GM21737 (cell line): ENCODE results near the gene CAP2.

ENCODE experiments used
- ATAC-seq: cut with Tn5 transposase; IDR thresholded peaks from one replicate; pipeline ENCODE4 v1.9.1; 2021; ENCODE audit warnings: mild to moderate bottlenecking, moderate library complexity; ENCODE audit not compliant: unreplicated experiment

The CAP2 gene

DNA sequence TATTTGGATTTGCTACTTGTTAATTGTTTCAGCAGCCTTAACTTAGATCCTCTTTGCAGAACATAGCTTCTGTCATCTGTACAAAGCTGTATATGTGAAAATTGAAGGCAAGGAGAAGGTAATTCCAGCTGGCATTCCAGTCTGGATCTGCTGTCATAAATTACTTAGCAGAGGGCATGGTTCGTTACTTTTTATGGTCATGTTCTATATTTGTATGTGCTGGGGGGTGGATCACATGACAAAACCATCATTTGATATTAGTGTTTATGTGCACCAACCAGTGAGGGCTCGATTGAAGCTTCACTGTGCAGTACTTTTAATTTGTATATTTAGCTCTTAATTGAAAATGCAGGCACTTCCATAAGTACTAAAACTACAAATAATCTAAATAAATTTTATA, 80.2 kb downstream of the CAP2 start:
- ATAC-seq, result no peak

- no peak for ATAC-seq
Measured at GRCh38 chr6:17474289-17474688, 80.9 kb downstream of the CAP2 start.

GRCh38 chr6:17475606-17476244, 82.3 kb downstream of the CAP2 start:
- ATAC-seq, result no peak

DNA sequence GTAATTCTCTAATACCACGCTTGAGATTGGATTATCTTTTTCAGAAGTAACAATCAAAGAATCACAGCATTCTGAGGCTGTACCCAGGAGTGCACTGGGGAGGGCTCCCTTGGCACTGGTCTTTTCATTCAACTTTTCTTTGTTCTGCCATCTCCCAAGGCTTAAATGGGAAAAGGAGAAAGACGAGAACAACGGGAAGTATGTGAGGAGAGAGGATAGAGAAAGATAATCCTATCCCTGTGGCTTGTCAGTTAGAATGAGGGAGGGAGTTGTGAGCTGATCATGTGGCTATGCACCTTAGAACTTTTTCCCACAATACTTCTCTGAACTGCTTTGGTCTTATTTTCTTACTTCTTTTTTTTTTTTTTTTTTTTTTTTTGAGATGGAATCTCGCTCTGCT, 83.1 kb downstream of the CAP2 start:
- ATAC-seq, result no peak

- ATAC-seq, result no peak
Measured at GRCh38 chr6:17477356-17477755, 84.0 kb downstream of the CAP2 start.

DNA sequence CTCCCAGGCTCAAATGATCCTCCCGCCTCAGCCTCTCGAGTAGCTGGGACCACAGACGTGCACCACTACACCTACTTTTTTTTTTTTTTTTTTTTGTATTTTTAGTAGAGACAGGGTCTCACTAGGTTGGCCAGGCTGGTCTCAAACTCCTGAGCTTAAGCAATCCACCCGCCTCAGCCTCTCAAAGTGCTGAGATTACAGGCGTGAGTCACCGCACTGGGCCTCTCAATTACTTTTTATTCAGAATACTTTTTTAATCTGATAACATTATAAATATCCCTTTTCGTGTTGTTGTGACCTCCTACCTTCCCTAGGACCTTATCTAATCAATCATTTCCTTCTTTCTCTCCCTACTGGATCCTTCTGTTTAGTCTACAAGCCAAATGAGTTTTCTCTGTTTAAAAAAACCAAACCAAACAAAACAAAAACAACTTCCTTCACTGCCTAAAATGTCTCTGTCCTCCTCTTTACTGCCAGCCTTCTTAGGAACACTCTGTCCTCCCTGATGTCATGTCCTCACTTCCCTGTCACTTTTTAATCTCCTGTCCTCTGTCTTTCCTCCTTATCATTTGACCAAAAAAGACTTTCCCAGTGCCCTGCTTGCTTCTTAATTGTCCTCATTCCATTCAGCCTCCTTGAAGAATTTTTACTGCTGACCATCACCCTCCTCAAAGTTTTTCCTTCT, 85.0 kb downstream of the CAP2 start:
- no peak for ATAC-seq

DNA sequence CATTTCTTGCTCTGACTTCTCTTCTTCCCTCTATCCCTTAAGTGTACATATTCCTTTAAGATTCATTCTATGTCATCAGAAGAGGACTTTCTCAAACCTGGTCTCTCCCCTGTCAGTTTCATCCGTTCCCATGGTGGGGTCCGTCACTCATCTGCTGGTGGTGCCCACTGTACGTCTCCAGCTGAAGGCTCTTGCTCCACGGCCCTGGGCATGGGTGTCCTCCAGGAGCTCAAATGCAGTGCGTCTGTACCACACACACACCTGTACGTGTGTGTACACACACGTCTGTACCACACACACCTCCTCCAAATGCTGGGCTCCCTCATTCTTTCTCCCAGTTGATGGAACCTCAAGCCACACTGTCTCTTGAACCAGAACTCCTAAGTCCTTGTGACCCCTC, 85.6 kb downstream of the CAP2 start:
- ATAC-seq, result no peak

GRCh38 chr6:17480476-17480875, 87.1 kb downstream of the CAP2 start:
- no peak for ATAC-seq

DNA sequence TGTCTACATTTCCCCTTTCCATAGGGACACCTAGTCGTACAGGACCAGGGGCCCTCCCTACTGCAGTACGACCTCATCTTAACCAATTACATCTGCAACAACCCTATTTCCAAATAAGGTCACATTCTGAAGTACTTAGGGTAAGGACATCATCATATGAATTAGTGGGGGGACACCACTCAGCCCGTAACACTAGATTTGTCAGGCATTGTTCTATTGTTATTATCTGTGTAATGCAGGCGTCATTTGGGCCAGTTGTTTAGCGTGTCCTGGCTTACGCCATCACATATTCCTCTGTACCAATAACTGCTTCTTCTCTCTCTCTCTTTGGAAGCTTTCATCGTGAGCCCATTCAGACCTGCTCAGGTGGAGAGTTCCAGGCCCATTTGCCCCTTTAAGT, 89.3 kb downstream of the CAP2 start:
- ATAC-seq, result no peak

DNA sequence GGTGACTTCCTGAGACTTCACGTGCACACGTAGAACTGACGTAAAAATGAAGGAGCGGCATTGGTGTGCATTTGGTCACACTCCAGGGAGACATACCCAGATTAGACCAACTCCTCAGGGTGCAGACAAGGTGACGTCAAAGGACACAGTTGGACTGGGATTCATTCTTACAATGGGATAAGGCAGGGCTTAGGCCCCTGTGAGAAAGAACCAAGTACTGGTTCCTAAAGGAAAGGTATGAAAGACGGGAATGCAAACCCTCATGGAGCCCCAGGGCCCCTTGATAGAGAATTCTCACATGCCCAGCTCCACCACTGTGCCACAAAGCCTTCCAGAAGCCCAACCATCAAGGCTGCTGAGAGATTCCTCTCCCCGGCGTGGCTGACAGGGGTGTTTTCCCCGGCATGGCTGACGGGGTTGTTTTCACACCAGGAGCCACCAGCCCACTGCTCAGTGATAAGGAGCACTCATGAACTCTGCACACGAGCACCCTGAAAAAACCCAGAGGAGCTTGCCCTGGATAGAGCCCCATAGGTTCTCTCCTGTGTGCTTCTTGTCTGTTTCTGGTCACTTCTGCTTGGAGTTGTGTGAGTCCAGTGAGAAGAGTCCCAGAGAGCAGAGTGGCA, 90.1 kb downstream of the CAP2 start:
- ATAC-seq, result no peak

DNA sequence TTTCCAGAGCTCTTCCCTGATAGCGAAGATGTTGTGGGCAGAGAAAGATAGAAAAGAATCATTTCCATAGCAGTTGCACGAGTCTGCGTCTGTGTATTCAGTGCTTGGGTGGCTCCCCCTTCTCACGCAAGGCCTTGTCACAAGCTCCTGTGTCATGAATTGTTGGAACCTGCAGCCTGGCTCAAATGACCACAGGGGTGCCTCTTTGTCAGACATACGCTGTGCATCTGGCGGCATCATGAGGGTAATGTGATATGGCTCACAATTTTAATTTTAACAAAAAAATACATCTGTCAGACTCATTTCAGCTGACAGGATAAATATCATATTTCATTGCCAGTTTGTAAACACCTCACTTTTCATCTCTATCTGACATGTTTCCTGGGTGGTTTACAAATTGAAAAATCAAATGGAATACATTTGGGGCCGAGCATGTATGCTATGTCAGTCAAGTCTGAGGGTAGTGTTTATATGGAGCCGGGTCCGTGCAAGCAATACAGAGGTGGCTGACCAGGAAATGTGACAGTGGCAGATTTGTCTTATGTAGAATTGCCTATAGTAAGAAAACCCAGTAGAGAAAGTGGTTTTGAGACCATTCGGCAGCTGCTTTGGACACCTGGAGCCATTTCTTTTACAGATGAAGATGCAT, 90.9 kb downstream of the CAP2 start:
- no peak for ATAC-seq

DNA sequence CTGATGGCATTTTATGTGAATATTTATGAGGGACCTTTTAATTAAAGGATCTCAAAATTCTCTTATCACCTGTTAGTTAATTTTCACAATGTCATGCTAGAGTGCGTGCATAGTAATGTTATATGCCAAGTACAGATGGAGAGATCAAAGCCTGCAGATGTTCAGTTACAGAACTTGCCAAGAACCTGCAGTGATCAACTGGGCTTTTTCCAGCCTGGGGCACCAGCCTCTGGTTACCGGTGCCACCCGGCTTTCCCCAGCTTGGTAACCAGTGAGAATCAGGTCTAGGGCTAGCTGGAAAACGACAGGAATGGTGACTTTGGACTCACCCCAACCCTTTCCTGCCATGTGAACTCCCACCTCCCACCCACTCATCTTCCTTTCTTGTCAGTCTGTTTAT, 91.8 kb downstream of the CAP2 start:
- ATAC-seq, result no peak

DNA sequence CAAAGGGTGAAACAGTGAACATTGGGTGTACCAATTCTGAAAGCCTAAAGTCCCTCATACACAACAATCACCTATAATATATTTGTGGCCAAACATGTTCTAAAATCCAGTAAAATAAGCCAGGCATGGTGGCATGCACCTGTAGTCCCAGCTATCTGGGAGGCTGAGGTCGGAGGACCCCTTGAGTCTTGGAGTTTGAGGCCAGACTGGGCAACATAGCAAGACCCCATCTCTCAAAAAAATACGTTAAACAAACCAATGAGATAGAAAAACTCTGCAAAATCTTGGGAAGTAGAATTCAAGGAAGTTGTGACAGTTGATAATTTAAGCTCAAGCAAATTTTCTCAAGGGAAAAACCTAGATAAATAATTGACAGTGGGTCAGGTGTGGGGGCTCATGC, 92.6 kb downstream of the CAP2 start:
- ATAC-seq, result no peak

DNA sequence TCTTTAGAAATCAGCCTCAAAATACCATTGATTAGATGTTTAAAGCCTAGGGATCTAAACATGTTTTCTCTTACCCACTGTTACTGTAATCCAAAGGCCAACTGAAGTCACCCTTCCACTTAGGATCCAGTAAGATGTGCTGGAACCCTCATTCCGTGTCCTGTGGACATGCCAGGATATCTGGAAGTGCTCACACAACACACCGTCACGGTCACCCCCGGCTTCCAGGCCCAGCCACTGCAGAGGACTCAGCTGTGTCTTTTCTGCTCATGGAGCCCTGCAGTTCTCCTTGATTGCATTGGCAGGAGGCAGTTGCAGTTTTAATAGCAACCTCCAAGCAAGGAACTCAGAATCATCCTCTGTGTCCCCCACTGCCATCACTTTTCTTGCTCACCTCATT, 93.3 kb downstream of the CAP2 start:
- no peak for ATAC-seq

- ATAC-seq, result no peak
Measured at GRCh38 chr6:17490724-17491123, 97.3 kb downstream of the CAP2 start.

GRCh38 chr6:17491416-17492142, 98.2 kb downstream of the CAP2 start:
- no peak for ATAC-seq

DNA sequence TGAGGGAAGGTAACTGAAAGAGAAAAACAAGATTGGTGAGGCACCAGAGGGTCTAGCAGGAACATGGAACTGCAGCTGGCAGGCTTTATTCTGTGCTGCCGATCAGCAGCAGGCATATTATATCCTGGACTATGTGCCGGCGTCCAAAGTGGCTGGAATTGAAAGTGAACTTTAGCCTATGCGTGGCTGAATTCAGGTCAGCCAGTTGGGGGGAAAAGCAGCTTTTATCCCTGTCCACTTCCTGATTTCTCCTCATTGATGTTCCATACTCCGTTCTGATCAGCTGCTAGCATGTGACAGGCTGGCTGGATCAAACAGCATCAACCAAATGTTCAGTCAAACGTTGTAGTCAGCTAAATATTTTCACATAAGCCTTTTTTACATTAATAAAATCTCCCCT, 99.0 kb downstream of the CAP2 start:
- ATAC-seq, result no peak

- no peak for ATAC-seq
Measured at GRCh38 chr6:17493286-17493685, 99.9 kb downstream of the CAP2 start.

DNA sequence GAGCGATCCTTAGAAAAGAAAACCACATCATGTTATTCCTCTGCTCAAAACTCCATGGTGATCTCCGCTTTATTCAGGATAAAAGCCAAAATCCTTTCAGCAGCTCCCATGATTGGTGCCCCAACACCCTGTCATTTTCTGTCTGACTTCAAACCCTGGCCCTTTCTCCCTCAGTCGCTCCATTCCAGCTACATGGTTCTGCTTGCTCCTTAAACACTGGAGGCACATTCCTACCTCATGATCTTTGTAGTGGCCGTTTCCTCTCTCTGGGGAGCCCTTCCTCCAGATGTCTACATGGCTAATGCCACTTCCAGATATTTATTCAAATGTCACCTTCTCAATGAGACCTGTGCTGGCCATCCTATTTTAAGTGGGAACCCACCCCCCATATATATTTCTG, 100.8 kb downstream of the CAP2 start:
- ATAC-seq, result no peak

- ATAC-seq, result no peak
Measured at GRCh38 chr6:17494919-17495318, 101.5 kb downstream of the CAP2 start.

GRCh38 chr6:17497535-17498095, 104.2 kb downstream of the CAP2 start:
- ATAC-seq, result no peak
